ENCODE measurements around the gene PMM1.
"Not testable (repeated sequence)": the region's sequence is repeated elsewhere in the genome, so short reads cannot be mapped to it uniquely, and the experiment has no call there.

PMM1 gene

GRCh38 chr22:41589391-41590241, at the start of gene PMM1:
PMM1 (minus strand) TSS chr22:41589840; CDS start chr22:41589805, 35 bp downstream.
- peak; percentile 99 for DNase-seq

GRCh38 chr22:41638748-41639147, 49.1 kb upstream of the PMM1 start:
- no peak for DNase-seq

GRCh38 chr22:41638124-41638523, 48.5 kb upstream of the PMM1 start:
- no peak for DNase-seq

GRCh38 chr22:41637623-41638022, 48.0 kb upstream of the PMM1 start:
- not testable (repeated sequence) for DNase-seq

GRCh38 chr22:41636467-41636866, 46.8 kb upstream of the PMM1 start:
- DNase-seq, result peak; percentile 61

GRCh38 chr22:41634610-41635009, 45.0 kb upstream of the PMM1 start:
- not testable (repeated sequence) for DNase-seq

- not testable (repeated sequence) for DNase-seq
These were observed 42.0 kb upstream of the PMM1 start for GRCh38 chr22:41631615-41632014.

- not testable (repeated sequence) for DNase-seq
These were observed 41.5 kb upstream of the PMM1 start for GRCh38 chr22:41631115-41631514.

GRCh38 chr22:41625577-41625976, 35.9 kb upstream of the PMM1 start:
- DNase-seq, result no peak

GRCh38 chr22:41621911-41622179, 32.2 kb upstream of the PMM1 start:
- DNase-seq, result no peak

- DNase-seq, result peak; percentile 99
These were observed 31.7 kb upstream of the PMM1 start, which contains the start of gene XRCC6 for GRCh38 chr22:41621099-41621910. XRCC6 (plus strand) TSS chr22:41621295; CDS start chr22:41622005, 710 bp downstream.

GRCh38 chr22:41620589-41621098, 31.0 kb upstream of the PMM1 start, which contains the start of gene DESI1:
DESI1 (minus strand) TSS chr22:41621043; CDS start chr22:41620839, 204 bp downstream.
- no peak for DNase-seq

GRCh38 chr22:41619979-41620588, 30.4 kb upstream of the PMM1 start:
- no peak for DNase-seq

- no peak for DNase-seq
These were observed 23.8 kb upstream of the PMM1 start for GRCh38 chr22:41613456-41613855.

- no peak for DNase-seq
These were observed 23.1 kb upstream of the PMM1 start for GRCh38 chr22:41612603-41613306.

- no peak for DNase-seq
These were observed 18.7 kb upstream of the PMM1 start for GRCh38 chr22:41608386-41608785.

GRCh38 chr22:41603873-41604332, 14.3 kb upstream of the PMM1 start:
- DNase-seq, result no peak

GRCh38 chr22:41600976-41601375, 11.3 kb upstream of the PMM1 start:
- no peak for DNase-seq

GRCh38 chr22:41598891-41599635, 9.4 kb upstream of the PMM1 start:
- DNase-seq, result no peak

- DNase-seq, result no peak
These were observed 8.4 kb upstream of the PMM1 start for GRCh38 chr22:41598081-41598480.

GRCh38 chr22:41597635-41597953, 8.0 kb upstream of the PMM1 start:
- no peak for DNase-seq
